ENCODE data around the gene CDV3. TPM values are rescaled to one million over a fixed set of nuclear protein-coding genes. Genes with fewer than 3 reads are reported as not detected.

Gene CDV3
- total and polyA plus RNA-seq, 2 donors (not counting 3 experiments of a cell fraction or from before 2014, with no cell fraction given), result 46.7 to 229 TPM

- H3K4me2 ChIP-seq (ENCODE audit: insufficient read depth, low read length), result no peak overlapping the region
- no peak for DNase-seq (ENCODE audit: low read depth, low spot score)
- H3K27ac ChIP-seq (ENCODE audit: insufficient read depth, low read depth, low read length), result no peak overlapping the region
Measured at GRCh38 chr3:133563186-133563591, 10.3 kb upstream of the CDV3 start.

More at GRCh38 chr3:133563186-133563591, 10.3 kb upstream of the CDV3 start:
- TF ChIP-seq FOS (IDR thresholded peaks at IDR 0.05; ENCODE audit: borderline replicate concordance, insufficient read depth, low read length) (no peak), JUN (IDR thresholded peaks at IDR 0.05; ENCODE audit: borderline replicate concordance, insufficient read depth, insufficient read length, low read depth) (no peak), EZH2 (IDR thresholded peaks at IDR 0.05; ENCODE audit: borderline replicate concordance, low read depth, low read length, severe bottlenecking) (no peak), MYC (IDR thresholded peaks at IDR 0.05; ENCODE audit: low read depth, low read length) (no peak), POLR2AphosphoS5 (IDR thresholded peaks at IDR 0.05; ENCODE audit: insufficient read depth, low read depth, low read length) (no peak), POLR2A (IDR thresholded peaks at IDR 0.05; ENCODE audit: low read depth, low read length) (no peak)
- TF ChIP-seq, protein P1, sequence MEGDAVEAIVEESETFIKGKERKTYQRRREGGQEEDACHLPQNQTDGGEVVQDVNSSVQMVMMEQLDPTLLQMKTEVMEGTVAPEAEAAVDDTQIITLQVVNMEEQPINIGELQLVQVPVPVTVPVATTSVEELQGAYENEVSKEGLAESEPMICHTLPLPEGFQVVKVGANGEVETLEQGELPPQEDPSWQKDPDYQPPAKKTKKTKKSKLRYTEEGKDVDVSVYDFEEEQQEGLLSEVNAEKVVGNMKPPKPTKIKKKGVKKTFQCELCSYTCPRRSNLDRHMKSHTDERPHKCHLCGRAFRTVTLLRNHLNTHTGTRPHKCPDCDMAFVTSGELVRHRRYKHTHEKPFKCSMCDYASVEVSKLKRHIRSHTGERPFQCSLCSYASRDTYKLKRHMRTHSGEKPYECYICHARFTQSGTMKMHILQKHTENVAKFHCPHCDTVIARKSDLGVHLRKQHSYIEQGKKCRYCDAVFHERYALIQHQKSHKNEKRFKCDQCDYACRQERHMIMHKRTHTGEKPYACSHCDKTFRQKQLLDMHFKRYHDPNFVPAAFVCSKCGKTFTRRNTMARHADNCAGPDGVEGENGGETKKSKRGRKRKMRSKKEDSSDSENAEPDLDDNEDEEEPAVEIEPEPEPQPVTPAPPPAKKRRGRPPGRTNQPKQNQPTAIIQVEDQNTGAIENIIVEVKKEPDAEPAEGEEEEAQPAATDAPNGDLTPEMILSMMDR (IDR thresholded peaks at IDR 0.05; ENCODE audit: extremely low read depth in 1 of 2, insufficient read depth in 1 of 2, low read depth in 1 of 2, low read length in 2 of 2), result no peak
- TF ChIP-seq, protein P2, sequence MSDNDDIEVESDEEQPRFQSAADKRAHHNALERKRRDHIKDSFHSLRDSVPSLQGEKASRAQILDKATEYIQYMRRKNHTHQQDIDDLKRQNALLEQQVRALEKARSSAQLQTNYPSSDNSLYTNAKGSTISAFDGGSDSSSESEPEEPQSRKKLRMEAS (IDR thresholded peaks at IDR 0.05; ENCODE audit: insufficient read depth, insufficient read length), result no peak
- dilution Hi-C loops (cut with MboI; ENCODE audit: extremely low pct_ligation_motif_present, low sequenced_read_pairs), result no loop called here
- Histone ChIP-seq H3K9me3 (replicated peaks; ENCODE audit: control insufficient read depth, insufficient read depth, low read length) (no peaks in the 10 kb centered on the region), H3K27me3 (ENCODE audit: control insufficient read depth in 2 of 2, insufficient read depth in 2 of 2, low read length in 2 of 2) (no peaks in the 10 kb centered on the region), H3K9me1 (replicated peaks; ENCODE audit: control insufficient read depth, extremely low read depth, insufficient read depth, low read length) (no peaks in the 10 kb centered on the region), H3K9ac (replicated peaks; ENCODE audit: extremely low read depth, insufficient read depth, low read length) (no peak overlapping the region), H3K36me3 (ENCODE audit: control insufficient read depth in 2 of 2, extremely low read depth in 1 of 2, insufficient read depth in 2 of 2, low read length in 2 of 2) (no peaks in the 10 kb centered on the region), H3K79me2 (ENCODE audit: control insufficient read depth, insufficient read depth, low read length) (no peaks in the 10 kb centered on the region), H3K4me3 (replicated peaks in 1 of 3; ENCODE audit: insufficient read depth in 1 of 3, low read depth in 1 of 3, low read length in 3 of 3) (no peak overlapping the region), H4K20me1 (replicated peaks; ENCODE audit: control insufficient read depth, extremely low read depth, insufficient read depth, low read length) (no peaks in the 10 kb centered on the region), H3K4me1 (ENCODE audit: control insufficient read depth, extremely low read depth, insufficient read depth, low read length) (peaks cover 3% of the 10 kb centered on the region), H2AFZ (ENCODE audit: low read depth, low read length) (no peak overlapping the region)
- POLR2A ChIA-PET, result interaction anchor here (1.6 kb wide), 1 partner anchor 10 kb away, joined by 4 read pairs; the partner anchor contains the start of gene CDV3
- CTCF ChIA-PET, result interaction anchor here (1.0 to 2.1 kb wide), 4 partner anchors 10 to 98 kb away, joined by 3 to 7 read pairs (median 4); partner anchors contain the start of gene CDV3
- no TSS peak for BruUV-seq (replicated peaks)
- FAIRE-seq, result no peak
- intact Hi-C loops (cut with micrococcal nuclease), result no loop called here

All from endothelial cell of umbilical vein (primary cell).